ENCODE data around the gene SEMA3D.

- no peak for TF ChIP-seq EP300 (conservative IDR thresholded peaks at IDR 0.05; ENCODE audit: poor library complexity, severe bottlenecking)
- TF ChIP-seq, protein P1, sequence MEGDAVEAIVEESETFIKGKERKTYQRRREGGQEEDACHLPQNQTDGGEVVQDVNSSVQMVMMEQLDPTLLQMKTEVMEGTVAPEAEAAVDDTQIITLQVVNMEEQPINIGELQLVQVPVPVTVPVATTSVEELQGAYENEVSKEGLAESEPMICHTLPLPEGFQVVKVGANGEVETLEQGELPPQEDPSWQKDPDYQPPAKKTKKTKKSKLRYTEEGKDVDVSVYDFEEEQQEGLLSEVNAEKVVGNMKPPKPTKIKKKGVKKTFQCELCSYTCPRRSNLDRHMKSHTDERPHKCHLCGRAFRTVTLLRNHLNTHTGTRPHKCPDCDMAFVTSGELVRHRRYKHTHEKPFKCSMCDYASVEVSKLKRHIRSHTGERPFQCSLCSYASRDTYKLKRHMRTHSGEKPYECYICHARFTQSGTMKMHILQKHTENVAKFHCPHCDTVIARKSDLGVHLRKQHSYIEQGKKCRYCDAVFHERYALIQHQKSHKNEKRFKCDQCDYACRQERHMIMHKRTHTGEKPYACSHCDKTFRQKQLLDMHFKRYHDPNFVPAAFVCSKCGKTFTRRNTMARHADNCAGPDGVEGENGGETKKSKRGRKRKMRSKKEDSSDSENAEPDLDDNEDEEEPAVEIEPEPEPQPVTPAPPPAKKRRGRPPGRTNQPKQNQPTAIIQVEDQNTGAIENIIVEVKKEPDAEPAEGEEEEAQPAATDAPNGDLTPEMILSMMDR (IDR thresholded peaks at IDR 0.05; ENCODE audit: poor library complexity, severe bottlenecking): no peak
These were observed 167.7 kb downstream of the SEMA3D start for GRCh38 chr7:85019176-85019575.

Data from neural cell (in vitro differentiated cells).